Panc1 (cell line): Measurements from ENCODE around the gene ANP32B. TPM values are rescaled to one million over a fixed set of nuclear protein-coding genes. Genes with fewer than 3 reads are reported as not detected.

Experiments used
- ATAC-seq: fragments of 200-7000 bp; cut with Tn5 transposase; 2 replicates; pipeline ENCODE4 v1.9.1; 2020; ENCODE audit warnings: mild to moderate bottlenecking, moderate library complexity
- BruUV-seq: library from RNA; stranded (reverse); fragments of 400-500 nt; replicated peaks from 2 replicates; lab custom pipeline; 2021; lab: Mats Ljungman, UMichigan
- CTCF ChIA-PET: fragments of 300-600 bp; sonication (Branson Sonifier 250); formaldehyde crosslinking; loops from one replicate; lab custom pipeline; 2022; ENCODE audit warnings: antibody characterized with exemption; lab: Charles Lee
- POLR2A ChIA-PET: fragments of 300-600 bp; sonication (Branson Sonifier 250); formaldehyde crosslinking; loops from one replicate; lab custom pipeline; 2022; ENCODE audit warnings: antibody characterized with exemption; lab: Charles Lee
- DNase-seq: peaks from one replicate; pipeline ENCODE4 v3.0.0-alpha.2; 2010; ENCODE audit warnings: low read depth, low spot score
- H3K27ac ChIP-seq: 2 replicates; pipeline ENCODE4 v1.5.1; 2011; ENCODE audit warnings: mild to moderate bottlenecking, low read length, inconsistent platforms
- H3K27me3 ChIP-seq: fragments of 200-500 bp; sonication (Bioruptor generic); 2 replicates; pipeline ENCODE4 v1.6.0; 2014; ENCODE audit warnings: low read length, inconsistent platforms; ENCODE audit not compliant: control insufficient read depth, insufficient read depth
- H3K36me3 ChIP-seq: fragments of 200-500 bp; sonication (Bioruptor generic); 2 replicates; pipeline ENCODE4 v1.5.1; 2014; ENCODE audit warnings: inconsistent platforms, mild to moderate bottlenecking, low read length, moderate library complexity; ENCODE audit not compliant: control insufficient read depth, insufficient read depth
- H3K4me1 ChIP-seq: 2 replicates; pipeline ENCODE4 v1.5.1; 2011; ENCODE audit warnings: inconsistent platforms, mild to moderate bottlenecking, low read length, moderate library complexity; ENCODE audit not compliant: control insufficient read depth, insufficient read depth
- H3K4me3 ChIP-seq, 2 experiments: 2 replicates each; pipeline ENCODE4 v1.5.1; 2011 to 2012; ENCODE audit warnings: low read depth in 2 of 2, low read length in 2 of 2, mild to moderate bottlenecking in 2 of 2, inconsistent platforms in 1 of 2, moderate library complexity in 1 of 2
- H3K9me3 ChIP-seq: fragments of 200-500 bp; sonication (Bioruptor generic); 2 replicates; pipeline ENCODE4 v1.5.1; 2014; ENCODE audit warnings: low read depth, mild to moderate bottlenecking, inconsistent platforms, low read length, moderate library complexity; ENCODE audit not compliant: control insufficient read depth, insufficient read depth
- CTCF ChIP-seq: fragments of 450-650 bp; IDR thresholded peaks from 2 replicates; pipeline ENCODE4 v1.5.1; 2017; ENCODE audit warnings: mild to moderate bottlenecking
- POLR2AphosphoS5 ChIP-seq: IDR thresholded peaks from 2 replicates; pipeline ENCODE4 v1.6.1; 2012; ENCODE audit warnings: mild to moderate bottlenecking, low read depth, low read length, moderate library complexity
- REST ChIP-seq, 2 experiments: IDR thresholded peaks; 2 replicates each; pipeline ENCODE4 v1.6.1; 2011 to 2012; ENCODE audit warnings: low read depth in 2 of 2, control low read depth in 1 of 2, low read length in 1 of 2, mild to moderate bottlenecking in 1 of 2, moderate library complexity in 1 of 2; ENCODE audit not compliant: insufficient read depth in 1 of 2
- SIN3A ChIP-seq: IDR thresholded peaks from 2 replicates; pipeline ENCODE4 v1.6.1; 2012; ENCODE audit warnings: low read depth, mild to moderate bottlenecking, low read length, moderate library complexity, borderline replicate concordance; ENCODE audit not compliant: insufficient read depth
- TCF7L2 ChIP-seq: IDR thresholded peaks from 2 replicates; pipeline ENCODE4 v1.6.1; 2011; ENCODE audit warnings: mild to moderate bottlenecking, low read depth, low read length, inconsistent platforms
- in situ Hi-C: cut with HindIII; loops from 2 replicates; pipeline ENCODE4 v1.10.0; 2016; ENCODE audit warnings: low sequenced_read_pairs, low pct_unique_long_range_greater_than_20kb
- intact Hi-C: fragments of 100-400 bp; cut with micrococcal nuclease; formaldehyde crosslinking; loops from one replicate; pipeline ENCODE4 v1.10.0; 2022; ENCODE audit not compliant: unreplicated experiment
- total RNA-seq: library from RNA; stranded (reverse); gene quantifications from one replicate; pipeline ENCODE4 v1.2.1, GENCODE V29; 2021; ENCODE audit not compliant: unreplicated experiment

ANP32B gene
- total RNA-seq, 1 experiment from 2014 or later, result 109 TPM

GRCh38 chr9:98043915-98044314 lies 60.8 kb downstream of the ANP32B start:
- Histone ChIP-seq H3K4me1 (no peaks in the 10 kb centered on the region; the same call in 1 of the 2 replicates), H3K9me3 (no peaks in the 10 kb centered on the region), H3K27ac (no peak overlapping the region), H3K4me3 (no peak overlapping the region), H3K27me3 (no peaks in the 10 kb centered on the region), H3K36me3 (peaks cover 9% of the 10 kb centered on the region; the same call in 1 of the 2 replicates)
- ChIA-PET CTCF (no interaction called here), POLR2A (no interaction called here)
- intact Hi-C loops (no loop called here), in situ Hi-C loops (no loop called here)
- no TSS peak for BruUV-seq
- no peak for TF ChIP-seq CTCF
- no peak for TF ChIP-seq POLR2AphosphoS5
- TF ChIP-seq REST (IDR thresholded peaks at IDR 0.05; ENCODE audit: insufficient read depth in 1 of 2, low read depth in 2 of 2, low read length in 1 of 2), result no peak
- TF ChIP-seq TCF7L2, result no peak
- TF ChIP-seq SIN3A, result no peak
- DNase-seq (no peak), ATAC-seq (no peak)

GRCh38 chr9:98045234-98046179 lies 62.4 kb downstream of the ANP32B start:
- in situ Hi-C loops, result no loop called here
- ChIA-PET CTCF (no interaction called here), POLR2A (no interaction called here)
- H3K9me3 ChIP-seq, result no peaks in the 10 kb centered on the region
- peaks cover 9% of the 10 kb centered on the region; the same call in 1 of the 2 replicates for H3K36me3 ChIP-seq
- ATAC-seq (no peak), DNase-seq (no peak)
- no TSS peak for BruUV-seq
- H3K27ac ChIP-seq, result no peak overlapping the region
- no peaks in the 10 kb centered on the region for H3K27me3 ChIP-seq
- H3K4me1 ChIP-seq, result no peaks in the 10 kb centered on the region; the same call in 1 of the 2 replicates
- no peak for TF ChIP-seq TCF7L2
- no peak for TF ChIP-seq CTCF
- no peak for TF ChIP-seq POLR2AphosphoS5
- no peak for TF ChIP-seq REST (IDR thresholded peaks at IDR 0.05; ENCODE audit: insufficient read depth in 1 of 2, low read depth in 2 of 2, low read length in 1 of 2)
- no peak for TF ChIP-seq SIN3A
- intact Hi-C loops, result no loop called here
- no peak overlapping the region for H3K4me3 ChIP-seq
